Adrenal gland (tissue), 5 donors: Measurements from ENCODE around the gene PRR33.

Source experiments
- POLR2A ChIP-seq, 2 donors: fragments of 450-650 bp; IDR thresholded peaks; one replicate each; pipeline ENCODE4 v1.6.1; 2017; ENCODE audit warnings: antibody characterized with exemption in 2 of 2, mild to moderate bottlenecking in 2 of 2, moderate library complexity in 1 of 2
- TF ChIP-seq, protein P1 (sequence below), 6 experiments: fragments of 450-650 bp in 4 of 6; fragments of 200-600 bp in 2 of 6; sonication (generic) in 1 of 6; IDR thresholded peaks; 1 replicate in 5 of 6; 2 replicates in 1 of 6; pipeline versions ENCODE4 v1.5.1 to v1.8.0; 2016 to 2021; ENCODE audit warnings: antibody characterized with exemption in 6 of 6, mild to moderate bottlenecking in 2 of 6, moderate library complexity in 1 of 6
- donor health status: DM: no; HTN: no; CAD: no.

DNA sequence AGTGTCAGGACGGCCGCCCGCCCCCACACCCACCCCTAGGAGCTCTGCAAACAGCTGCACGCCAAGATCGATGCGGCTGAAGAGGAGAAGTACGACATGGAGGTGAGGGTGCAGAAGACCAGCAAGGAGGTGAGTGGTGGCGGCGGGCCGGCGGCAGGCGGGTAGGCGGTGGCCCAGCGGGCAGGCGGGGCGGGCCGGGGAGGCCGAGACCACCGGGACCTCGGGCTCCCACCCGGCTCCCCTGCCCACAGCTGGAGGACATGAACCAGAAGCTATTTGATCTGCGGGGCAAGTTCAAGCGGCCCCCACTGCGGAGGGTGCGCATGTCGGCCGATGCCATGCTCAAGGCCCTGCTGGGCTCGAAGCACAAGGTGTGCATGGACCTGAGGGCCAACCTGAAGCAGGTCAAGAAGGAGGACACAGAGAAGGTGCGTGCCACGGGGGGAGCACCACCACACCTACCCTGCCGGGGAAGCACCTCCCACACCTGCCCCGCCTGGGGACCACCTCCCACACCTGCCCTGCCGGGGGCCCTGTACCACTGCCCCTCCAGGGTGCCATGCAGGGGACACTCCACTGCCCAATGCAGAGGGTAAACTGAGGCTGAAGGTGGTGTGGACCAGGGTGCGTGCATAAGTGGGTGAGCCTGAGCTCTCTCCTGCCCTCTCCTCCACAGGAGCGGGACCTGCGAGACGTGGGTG is 50.8 kb downstream of the PRR33 start:
- TF ChIP-seq, protein P1, sequence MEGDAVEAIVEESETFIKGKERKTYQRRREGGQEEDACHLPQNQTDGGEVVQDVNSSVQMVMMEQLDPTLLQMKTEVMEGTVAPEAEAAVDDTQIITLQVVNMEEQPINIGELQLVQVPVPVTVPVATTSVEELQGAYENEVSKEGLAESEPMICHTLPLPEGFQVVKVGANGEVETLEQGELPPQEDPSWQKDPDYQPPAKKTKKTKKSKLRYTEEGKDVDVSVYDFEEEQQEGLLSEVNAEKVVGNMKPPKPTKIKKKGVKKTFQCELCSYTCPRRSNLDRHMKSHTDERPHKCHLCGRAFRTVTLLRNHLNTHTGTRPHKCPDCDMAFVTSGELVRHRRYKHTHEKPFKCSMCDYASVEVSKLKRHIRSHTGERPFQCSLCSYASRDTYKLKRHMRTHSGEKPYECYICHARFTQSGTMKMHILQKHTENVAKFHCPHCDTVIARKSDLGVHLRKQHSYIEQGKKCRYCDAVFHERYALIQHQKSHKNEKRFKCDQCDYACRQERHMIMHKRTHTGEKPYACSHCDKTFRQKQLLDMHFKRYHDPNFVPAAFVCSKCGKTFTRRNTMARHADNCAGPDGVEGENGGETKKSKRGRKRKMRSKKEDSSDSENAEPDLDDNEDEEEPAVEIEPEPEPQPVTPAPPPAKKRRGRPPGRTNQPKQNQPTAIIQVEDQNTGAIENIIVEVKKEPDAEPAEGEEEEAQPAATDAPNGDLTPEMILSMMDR (IDR thresholded peaks at IDR 0.05): no peak
- no peak for TF ChIP-seq POLR2A (IDR thresholded peaks at IDR 0.05)
